ENCODE results near the gene CSTPP1.

DNA sequence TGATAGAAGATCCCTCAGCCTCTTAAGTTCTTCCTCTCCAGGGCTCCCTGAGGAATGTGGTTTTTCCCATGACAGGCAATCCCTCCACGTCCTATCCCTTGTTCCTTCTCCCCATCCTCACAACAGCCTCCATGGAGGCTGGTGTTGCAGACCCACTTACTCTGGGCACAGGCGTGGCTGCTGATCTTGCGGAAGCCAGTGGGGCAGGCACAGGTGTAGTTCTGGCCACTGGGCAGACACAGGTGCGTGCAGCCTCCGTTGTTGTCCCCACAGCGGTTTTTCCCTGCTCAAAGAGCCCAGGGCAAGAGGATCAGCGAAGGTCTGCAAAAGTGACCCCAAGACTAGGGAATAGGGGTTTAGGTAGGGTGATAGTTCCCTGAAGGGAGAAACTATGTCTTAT, 47.3 kb upstream of the CSTPP1 start:
- TF ChIP-seq ZC3H10 (CRISPR knock-in tag; IDR thresholded peaks at IDR 0.05) (no peak), PPARA (CRISPR knock-in tag; IDR thresholded peaks at IDR 0.05; ENCODE audit: borderline replicate concordance) (no peak), TOX (CRISPR knock-in tag; IDR thresholded peaks at IDR 0.05; ENCODE audit: borderline replicate concordance) (no peak), OSR1 (CRISPR knock-in tag; IDR thresholded peaks at IDR 0.05) (no peak), ARNTL (CRISPR knock-in tag; IDR thresholded peaks at IDR 0.05; ENCODE audit: borderline replicate concordance, low read depth) (no peak), CSDC2 (CRISPR knock-in tag; IDR thresholded peaks at IDR 0.05) (no peak), ZFP3 (CRISPR knock-in tag; IDR thresholded peaks at IDR 0.05) (no peak), ISL1 (CRISPR knock-in tag; IDR thresholded peaks at IDR 0.05) (no peak), RARB (CRISPR knock-in tag; IDR thresholded peaks at IDR 0.05) (no peak), SNAI2 (CRISPR knock-in tag; IDR thresholded peaks at IDR 0.05) (no peak)
- TF ChIP-seq, protein P1, sequence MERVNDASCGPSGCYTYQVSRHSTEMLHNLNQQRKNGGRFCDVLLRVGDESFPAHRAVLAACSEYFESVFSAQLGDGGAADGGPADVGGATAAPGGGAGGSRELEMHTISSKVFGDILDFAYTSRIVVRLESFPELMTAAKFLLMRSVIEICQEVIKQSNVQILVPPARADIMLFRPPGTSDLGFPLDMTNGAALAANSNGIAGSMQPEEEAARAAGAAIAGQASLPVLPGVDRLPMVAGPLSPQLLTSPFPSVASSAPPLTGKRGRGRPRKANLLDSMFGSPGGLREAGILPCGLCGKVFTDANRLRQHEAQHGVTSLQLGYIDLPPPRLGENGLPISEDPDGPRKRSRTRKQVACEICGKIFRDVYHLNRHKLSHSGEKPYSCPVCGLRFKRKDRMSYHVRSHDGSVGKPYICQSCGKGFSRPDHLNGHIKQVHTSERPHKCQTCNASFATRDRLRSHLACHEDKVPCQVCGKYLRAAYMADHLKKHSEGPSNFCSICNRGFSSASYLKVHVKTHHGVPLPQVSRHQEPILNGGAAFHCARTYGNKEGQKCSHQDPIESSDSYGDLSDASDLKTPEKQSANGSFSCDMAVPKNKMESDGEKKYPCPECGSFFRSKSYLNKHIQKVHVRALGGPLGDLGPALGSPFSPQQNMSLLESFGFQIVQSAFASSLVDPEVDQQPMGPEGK (CRISPR knock-in tag; IDR thresholded peaks at IDR 0.05; ENCODE audit: borderline replicate concordance) = no peak
- TF ChIP-seq, protein P2, sequence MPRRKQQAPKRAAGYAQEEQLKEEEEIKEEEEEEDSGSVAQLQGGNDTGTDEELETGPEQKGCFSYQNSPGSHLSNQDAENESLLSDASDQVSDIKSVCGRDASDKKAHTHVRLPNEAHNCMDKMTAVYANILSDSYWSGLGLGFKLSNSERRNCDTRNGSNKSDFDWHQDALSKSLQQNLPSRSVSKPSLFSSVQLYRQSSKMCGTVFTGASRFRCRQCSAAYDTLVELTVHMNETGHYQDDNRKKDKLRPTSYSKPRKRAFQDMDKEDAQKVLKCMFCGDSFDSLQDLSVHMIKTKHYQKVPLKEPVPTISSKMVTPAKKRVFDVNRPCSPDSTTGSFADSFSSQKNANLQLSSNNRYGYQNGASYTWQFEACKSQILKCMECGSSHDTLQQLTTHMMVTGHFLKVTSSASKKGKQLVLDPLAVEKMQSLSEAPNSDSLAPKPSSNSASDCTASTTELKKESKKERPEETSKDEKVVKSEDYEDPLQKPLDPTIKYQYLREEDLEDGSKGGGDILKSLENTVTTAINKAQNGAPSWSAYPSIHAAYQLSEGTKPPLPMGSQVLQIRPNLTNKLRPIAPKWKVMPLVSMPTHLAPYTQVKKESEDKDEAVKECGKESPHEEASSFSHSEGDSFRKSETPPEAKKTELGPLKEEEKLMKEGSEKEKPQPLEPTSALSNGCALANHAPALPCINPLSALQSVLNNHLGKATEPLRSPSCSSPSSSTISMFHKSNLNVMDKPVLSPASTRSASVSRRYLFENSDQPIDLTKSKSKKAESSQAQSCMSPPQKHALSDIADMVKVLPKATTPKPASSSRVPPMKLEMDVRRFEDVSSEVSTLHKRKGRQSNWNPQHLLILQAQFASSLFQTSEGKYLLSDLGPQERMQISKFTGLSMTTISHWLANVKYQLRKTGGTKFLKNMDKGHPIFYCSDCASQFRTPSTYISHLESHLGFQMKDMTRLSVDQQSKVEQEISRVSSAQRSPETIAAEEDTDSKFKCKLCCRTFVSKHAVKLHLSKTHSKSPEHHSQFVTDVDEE (CRISPR knock-in tag; IDR thresholded peaks at IDR 0.05) = no peak
- TF ChIP-seq, protein P3, sequence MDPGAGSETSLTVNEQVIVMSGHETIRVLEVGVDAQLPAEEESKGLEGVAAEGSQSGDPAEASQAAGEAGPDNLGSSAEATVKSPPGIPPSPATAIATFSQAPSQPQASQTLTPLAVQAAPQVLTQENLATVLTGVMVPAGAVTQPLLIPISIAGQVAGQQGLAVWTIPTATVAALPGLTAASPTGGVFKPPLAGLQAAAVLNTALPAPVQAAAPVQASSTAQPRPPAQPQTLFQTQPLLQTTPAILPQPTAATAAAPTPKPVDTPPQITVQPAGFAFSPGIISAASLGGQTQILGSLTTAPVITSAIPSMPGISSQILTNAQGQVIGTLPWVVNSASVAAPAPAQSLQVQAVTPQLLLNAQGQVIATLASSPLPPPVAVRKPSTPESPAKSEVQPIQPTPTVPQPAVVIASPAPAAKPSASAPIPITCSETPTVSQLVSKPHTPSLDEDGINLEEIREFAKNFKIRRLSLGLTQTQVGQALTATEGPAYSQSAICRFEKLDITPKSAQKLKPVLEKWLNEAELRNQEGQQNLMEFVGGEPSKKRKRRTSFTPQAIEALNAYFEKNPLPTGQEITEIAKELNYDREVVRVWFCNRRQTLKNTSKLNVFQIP (CRISPR knock-in tag; IDR thresholded peaks at IDR 0.05; ENCODE audit: borderline replicate concordance, low read depth) = no peak
